ENCODE data around the gene MSI2. TPM values are rescaled to one million over a fixed set of nuclear protein-coding genes. Genes with fewer than 3 reads are reported as not detected.

The MSI2 gene
- total and polyA plus RNA-seq, 7 donors, result 12.6 to 25.8 (median 21.3) TPM

DNA sequence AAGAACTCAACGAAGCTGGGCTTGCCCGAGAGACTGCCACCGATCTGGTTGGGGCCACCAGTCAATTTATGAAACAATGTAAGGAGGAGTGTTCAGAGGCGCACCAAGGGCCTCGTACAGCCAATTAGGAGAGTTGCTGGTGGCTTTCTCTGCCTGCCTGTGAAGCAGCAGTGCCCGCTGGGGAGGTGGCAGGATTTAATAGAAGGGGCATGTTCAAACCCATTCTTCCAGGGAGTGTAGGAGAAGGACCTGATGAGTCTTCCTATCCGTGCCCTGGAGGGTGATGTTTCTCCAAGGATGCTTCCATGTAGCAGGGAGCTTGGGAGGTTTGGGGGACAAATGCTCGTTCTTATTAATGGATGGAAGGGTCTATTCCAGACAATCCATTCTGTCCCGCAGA lies 310.4 kb downstream of the MSI2 start:
- Histone ChIP-seq H3K4me1 (peaks cover 0 to 13% (median 11%) of the 10 kb centered on the region in 4 donors), H3K4me3 (no peak overlapping the region), H3K36me3 (no peaks in the 10 kb centered on the region), H3K27ac (no peak overlapping the region), H3K9me3 (no peaks in the 10 kb centered on the region), H3K27me3 (no peaks in the 10 kb centered on the region)
- WGBS, 2 donors, result 96 to 97% methylated on average over 9 of the region's 9 CpGs
- DNase-seq, result no peak
- intact Hi-C loops (cut with DNase I), result no loop called here
- no peak for TF ChIP-seq POLR2AphosphoS5 (IDR thresholded peaks at IDR 0.05)
- TF ChIP-seq, protein P1, sequence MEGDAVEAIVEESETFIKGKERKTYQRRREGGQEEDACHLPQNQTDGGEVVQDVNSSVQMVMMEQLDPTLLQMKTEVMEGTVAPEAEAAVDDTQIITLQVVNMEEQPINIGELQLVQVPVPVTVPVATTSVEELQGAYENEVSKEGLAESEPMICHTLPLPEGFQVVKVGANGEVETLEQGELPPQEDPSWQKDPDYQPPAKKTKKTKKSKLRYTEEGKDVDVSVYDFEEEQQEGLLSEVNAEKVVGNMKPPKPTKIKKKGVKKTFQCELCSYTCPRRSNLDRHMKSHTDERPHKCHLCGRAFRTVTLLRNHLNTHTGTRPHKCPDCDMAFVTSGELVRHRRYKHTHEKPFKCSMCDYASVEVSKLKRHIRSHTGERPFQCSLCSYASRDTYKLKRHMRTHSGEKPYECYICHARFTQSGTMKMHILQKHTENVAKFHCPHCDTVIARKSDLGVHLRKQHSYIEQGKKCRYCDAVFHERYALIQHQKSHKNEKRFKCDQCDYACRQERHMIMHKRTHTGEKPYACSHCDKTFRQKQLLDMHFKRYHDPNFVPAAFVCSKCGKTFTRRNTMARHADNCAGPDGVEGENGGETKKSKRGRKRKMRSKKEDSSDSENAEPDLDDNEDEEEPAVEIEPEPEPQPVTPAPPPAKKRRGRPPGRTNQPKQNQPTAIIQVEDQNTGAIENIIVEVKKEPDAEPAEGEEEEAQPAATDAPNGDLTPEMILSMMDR (IDR thresholded peaks at IDR 0.05), result no peak
- no peak for TF ChIP-seq EP300 (IDR thresholded peaks at IDR 0.05)
- no peak for TF ChIP-seq POLR2A (IDR thresholded peaks at IDR 0.05)

DNA sequence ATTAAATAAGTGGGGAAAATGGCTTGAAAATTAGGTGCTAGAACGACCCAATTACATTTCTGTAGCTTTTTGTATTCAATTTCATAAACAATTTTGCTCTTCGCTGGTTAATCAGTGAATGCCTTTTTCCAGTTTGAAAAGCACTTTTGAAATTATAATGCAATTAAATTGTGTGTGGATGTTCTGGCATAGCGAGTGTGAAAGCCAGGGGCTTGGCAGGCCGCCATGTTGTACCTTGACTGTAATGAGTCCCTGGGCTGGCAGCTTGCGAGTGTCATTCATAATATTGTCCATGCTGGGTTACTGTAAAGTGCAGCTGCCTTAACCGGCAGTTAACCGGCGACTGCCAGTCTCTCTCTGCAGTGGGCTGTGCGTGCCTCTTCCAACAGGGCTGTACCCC lies 310.9 kb downstream of the MSI2 start:
- Histone ChIP-seq H3K27me3 (no peaks in the 10 kb centered on the region), H3K27ac (no peak overlapping the region), H3K9me3 (no peaks in the 10 kb centered on the region), H3K4me3 (no peak overlapping the region), H3K4me1 (peaks cover 0 to 13% (median 11%) of the 10 kb centered on the region in 4 donors), H3K36me3 (no peaks in the 10 kb centered on the region)
- DNase-seq, result no peak
- no peak for TF ChIP-seq POLR2AphosphoS5 (IDR thresholded peaks at IDR 0.05)
- TF ChIP-seq EP300 (IDR thresholded peaks at IDR 0.05), result no peak
- TF ChIP-seq, protein P1 (IDR thresholded peaks at IDR 0.05), result no peak
- TF ChIP-seq POLR2A (IDR thresholded peaks at IDR 0.05), result no peak
- WGBS, 2 donors, result 94 to 96% methylated on average over 9 of the region's 9 CpGs
- intact Hi-C loops (cut with DNase I), result no loop called here

DNA sequence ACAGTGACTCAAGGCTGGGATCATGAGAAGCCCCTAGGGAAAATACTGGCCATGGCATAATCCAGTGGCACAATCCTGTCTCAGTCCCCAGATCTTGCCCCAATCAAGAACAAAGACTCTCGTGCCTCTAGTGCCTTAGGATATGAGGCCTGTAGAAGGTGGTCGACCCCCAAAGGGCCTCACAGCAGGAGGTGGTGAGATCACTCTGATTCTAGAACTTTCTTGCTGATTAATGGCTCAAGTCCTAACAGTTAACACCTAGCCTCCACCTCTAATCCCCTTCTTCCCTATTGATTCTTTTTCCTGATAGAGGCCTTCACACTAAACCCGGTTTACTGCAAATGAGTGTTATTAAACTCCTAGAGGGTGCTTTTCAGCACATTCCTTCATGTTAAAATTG lies 312.0 kb downstream of the MSI2 start:
- 87 to 91% methylated on average over 3 of the region's 3 CpGs for WGBS, 2 donors
- Histone ChIP-seq H3K27ac (no peak overlapping the region), H3K36me3 (no peaks in the 10 kb centered on the region), H3K9me3 (no peaks in the 10 kb centered on the region), H3K4me1 (peaks cover 0 to 13% (median 11%) of the 10 kb centered on the region in 4 donors), H3K27me3 (no peaks in the 10 kb centered on the region), H3K4me3 (no peak overlapping the region)
- DNase-seq, result no peak
- no peak for TF ChIP-seq EP300 (IDR thresholded peaks at IDR 0.05)
- TF ChIP-seq POLR2A (IDR thresholded peaks at IDR 0.05), result no peak
- TF ChIP-seq, protein P1 (IDR thresholded peaks at IDR 0.05), result no peak
- no peak for TF ChIP-seq POLR2AphosphoS5 (IDR thresholded peaks at IDR 0.05)
- intact Hi-C loops (cut with DNase I), result no loop called here

DNA sequence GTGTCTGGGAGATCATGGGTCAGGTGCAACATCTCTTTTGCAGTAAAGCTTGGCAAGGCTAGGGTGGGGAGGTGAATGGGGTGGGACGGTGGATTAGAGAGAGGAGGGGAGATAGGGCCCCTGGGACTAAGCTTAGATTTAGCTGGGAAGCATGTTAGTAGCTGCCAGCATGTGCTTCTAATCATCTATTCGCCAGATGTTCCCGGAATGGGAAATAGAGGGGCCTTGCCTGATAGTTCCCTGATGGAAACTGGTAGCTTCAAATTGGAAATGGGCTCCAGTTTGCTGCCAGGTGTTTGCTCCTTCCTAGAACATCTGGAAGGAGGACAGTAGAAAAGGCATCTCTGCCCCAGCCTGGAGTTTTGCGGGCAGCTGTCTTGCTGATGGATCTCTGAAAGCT lies 312.7 kb downstream of the MSI2 start:
- Histone ChIP-seq H3K36me3 (no peaks in the 10 kb centered on the region), H3K27ac (no peak overlapping the region), H3K27me3 (no peaks in the 10 kb centered on the region), H3K4me1 (peaks cover 0 to 19% (median 16%) of the 10 kb centered on the region in 4 donors), H3K9me3 (no peaks in the 10 kb centered on the region), H3K4me3 (no peak overlapping the region)
- TF ChIP-seq EP300 (IDR thresholded peaks at IDR 0.05) (no peak), POLR2A (IDR thresholded peaks at IDR 0.05) (no peak), POLR2AphosphoS5 (IDR thresholded peaks at IDR 0.05) (no peak)
- TF ChIP-seq, protein P1 (IDR thresholded peaks at IDR 0.05), result no peak
- intact Hi-C loops (cut with DNase I), result no loop called here
- WGBS, 2 donors, result 93 to 96% methylated on average over 4 of the region's 4 CpGs
- DNase-seq, result no peak

DNA sequence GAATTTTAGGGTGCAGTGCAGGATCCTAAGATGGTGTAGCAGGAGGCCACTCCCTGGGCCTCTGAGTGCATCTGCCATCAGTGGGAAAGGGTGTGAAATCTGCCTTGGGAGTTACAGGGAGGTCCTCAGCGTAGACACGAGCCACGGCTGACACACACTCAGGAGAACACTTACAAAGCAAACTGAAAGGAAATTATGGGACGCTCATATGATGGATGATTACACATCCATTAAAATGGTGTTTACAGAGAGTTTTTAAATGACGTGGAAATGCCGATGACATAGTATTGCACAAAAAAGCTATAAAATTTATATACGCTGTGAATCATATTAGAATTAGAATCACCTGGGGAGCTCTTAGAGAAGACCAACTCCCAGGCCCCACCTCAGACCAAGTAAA lies 313.5 kb downstream of the MSI2 start:
- no peak for TF ChIP-seq POLR2A (IDR thresholded peaks at IDR 0.05)
- no peak for TF ChIP-seq EP300 (IDR thresholded peaks at IDR 0.05)
- TF ChIP-seq, protein P1 (IDR thresholded peaks at IDR 0.05), result no peak
- TF ChIP-seq POLR2AphosphoS5 (IDR thresholded peaks at IDR 0.05), result no peak
- no peak overlapping the region for H3K27ac ChIP-seq
- 50 to 75% methylated on average over 7 of the region's 7 CpGs for WGBS, 2 donors
- DNase-seq, result no peak
- H3K4me1 ChIP-seq, result peaks cover 0 to 24% (median 22%) of the 10 kb centered on the region in 4 donors
- no peaks in the 10 kb centered on the region for H3K9me3 ChIP-seq
- H3K27me3 ChIP-seq, result no peaks in the 10 kb centered on the region
- H3K36me3 ChIP-seq, result no peaks in the 10 kb centered on the region
- no peak overlapping the region for H3K4me3 ChIP-seq
- intact Hi-C loops (cut with DNase I), result no loop called here

All from sigmoid colon (tissue), 7 donors.